ENCODE data around the gene APP. TPM values are rescaled to one million over a fixed set of nuclear protein-coding genes. Genes with fewer than 3 reads are reported as not detected.

Gene APP
- total RNA-seq, 2 experiments from 2014 or later: 0.55 TPM; not detected in 1

DNA sequence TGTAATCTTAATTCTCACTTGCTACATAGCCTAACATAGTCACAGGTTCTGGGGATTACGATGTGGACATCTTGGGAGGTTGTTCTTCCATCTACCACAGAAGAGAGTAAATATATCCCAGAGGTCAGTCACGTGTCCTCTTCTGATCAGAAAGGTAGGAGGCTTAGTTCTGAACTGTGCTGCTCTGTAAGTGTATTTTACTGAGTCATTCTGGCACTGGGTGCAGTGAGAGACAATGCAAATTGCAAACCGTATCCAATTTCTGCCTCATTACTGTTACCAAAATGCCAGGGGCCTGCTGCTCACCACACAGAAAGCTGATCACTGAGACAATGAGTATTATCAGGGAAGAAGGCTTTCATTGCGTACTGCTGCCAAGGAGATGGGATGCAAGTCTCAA lies 331.8 kb downstream of the APP start:
- H3K4me2 ChIP-seq (ENCODE audit: low read length): no peak overlapping the region
- H3K4me1 ChIP-seq (ENCODE audit: insufficient read depth, low read length, poor library complexity, severe bottlenecking): no peaks in the 10 kb centered on the region
- H3K9me2 ChIP-seq (ENCODE audit: insufficient read depth, low read length): no peaks in the 10 kb centered on the region
- no peak overlapping the region for H3K4me3 ChIP-seq (ENCODE audit: low read depth, low read length, poor library complexity, severe bottlenecking)
- intact Hi-C loops (cut with micrococcal nuclease; ENCODE audit: unreplicated experiment): no loop called here
- BruUV-seq (replicated peaks): no TSS peak
- no peaks in the 10 kb centered on the region for H3K9me3 ChIP-seq (ENCODE audit: low read length)
- H4K20me1 ChIP-seq (ENCODE audit: insufficient read depth, low read length): no peaks in the 10 kb centered on the region
- H3K79me2 ChIP-seq (ENCODE audit: insufficient read depth, low read depth, low read length): no peaks in the 10 kb centered on the region
- ChIA-PET POLR2A (no interaction called here), CTCF (ENCODE audit: unreplicated experiment) (no interaction called here)
- no peak overlapping the region for H2AFZ ChIP-seq (ENCODE audit: low read length)
- no peaks in the 10 kb centered on the region for H3K36me3 ChIP-seq (ENCODE audit: insufficient read depth, low read length)
- H3K27ac ChIP-seq (ENCODE audit: low read depth, low read length, poor library complexity, severe bottlenecking): no peak overlapping the region
- TF ChIP-seq, protein P1, sequence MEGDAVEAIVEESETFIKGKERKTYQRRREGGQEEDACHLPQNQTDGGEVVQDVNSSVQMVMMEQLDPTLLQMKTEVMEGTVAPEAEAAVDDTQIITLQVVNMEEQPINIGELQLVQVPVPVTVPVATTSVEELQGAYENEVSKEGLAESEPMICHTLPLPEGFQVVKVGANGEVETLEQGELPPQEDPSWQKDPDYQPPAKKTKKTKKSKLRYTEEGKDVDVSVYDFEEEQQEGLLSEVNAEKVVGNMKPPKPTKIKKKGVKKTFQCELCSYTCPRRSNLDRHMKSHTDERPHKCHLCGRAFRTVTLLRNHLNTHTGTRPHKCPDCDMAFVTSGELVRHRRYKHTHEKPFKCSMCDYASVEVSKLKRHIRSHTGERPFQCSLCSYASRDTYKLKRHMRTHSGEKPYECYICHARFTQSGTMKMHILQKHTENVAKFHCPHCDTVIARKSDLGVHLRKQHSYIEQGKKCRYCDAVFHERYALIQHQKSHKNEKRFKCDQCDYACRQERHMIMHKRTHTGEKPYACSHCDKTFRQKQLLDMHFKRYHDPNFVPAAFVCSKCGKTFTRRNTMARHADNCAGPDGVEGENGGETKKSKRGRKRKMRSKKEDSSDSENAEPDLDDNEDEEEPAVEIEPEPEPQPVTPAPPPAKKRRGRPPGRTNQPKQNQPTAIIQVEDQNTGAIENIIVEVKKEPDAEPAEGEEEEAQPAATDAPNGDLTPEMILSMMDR (conservative IDR thresholded peaks at IDR 0.05; ENCODE audit: low read length): no peak
- no peak for TF ChIP-seq EZH2phosphoT487 (IDR thresholded peaks at IDR 0.05; ENCODE audit: borderline replicate concordance, low read depth, low read length)
- DNase-seq (ENCODE audit: low spot score): no peak

DNA sequence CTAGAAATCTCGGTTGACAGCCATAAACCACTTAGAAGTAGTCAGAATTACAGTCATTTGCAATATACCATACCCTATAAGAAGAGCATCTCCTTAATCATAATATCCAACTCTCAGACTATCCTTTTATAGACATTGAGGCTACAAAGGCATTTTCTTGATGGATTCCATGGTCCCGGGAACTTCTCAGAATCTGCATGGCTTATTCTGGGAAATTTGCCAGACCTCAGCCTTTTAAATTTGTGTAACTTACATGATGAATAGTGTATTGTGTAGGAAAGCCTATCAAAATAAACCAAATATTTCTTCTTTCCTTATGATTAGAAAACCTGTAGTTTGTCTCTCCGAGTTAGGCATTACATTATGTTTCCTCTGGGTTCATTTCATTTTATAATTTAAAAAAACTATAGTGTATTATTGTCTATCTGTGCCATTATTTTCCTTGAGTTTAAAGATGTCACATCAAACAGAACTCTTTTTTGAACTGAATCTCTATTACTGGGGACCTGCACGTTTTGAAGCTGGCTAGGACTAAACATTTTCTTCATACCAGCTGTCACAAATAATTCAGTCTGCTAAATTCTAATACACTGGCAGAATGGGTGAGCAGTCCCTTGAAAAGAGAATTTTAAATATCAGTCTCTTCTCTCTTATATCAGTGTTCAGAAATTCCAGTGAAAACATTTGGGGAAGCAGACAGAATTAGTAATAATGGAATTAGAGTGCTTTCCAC lies 332.9 kb downstream of the APP start:
- no peak for TF ChIP-seq EZH2phosphoT487 (IDR thresholded peaks at IDR 0.05; ENCODE audit: borderline replicate concordance, low read depth, low read length)
- TF ChIP-seq, protein P1 (conservative IDR thresholded peaks at IDR 0.05; ENCODE audit: low read length): no peak
- H3K27ac ChIP-seq (ENCODE audit: low read depth, low read length, poor library complexity, severe bottlenecking): no peak overlapping the region
- no peak overlapping the region for H3K4me3 ChIP-seq (ENCODE audit: low read depth, low read length, poor library complexity, severe bottlenecking)
- no peaks in the 10 kb centered on the region for H3K36me3 ChIP-seq (ENCODE audit: insufficient read depth, low read length)
- ChIA-PET CTCF (ENCODE audit: unreplicated experiment) (no interaction called here), POLR2A (no interaction called here)
- no peak overlapping the region for H3K4me2 ChIP-seq (ENCODE audit: low read length)
- no TSS peak for BruUV-seq (replicated peaks)
- H3K79me2 ChIP-seq (ENCODE audit: insufficient read depth, low read depth, low read length): no peaks in the 10 kb centered on the region
- H4K20me1 ChIP-seq (ENCODE audit: insufficient read depth, low read length): no peaks in the 10 kb centered on the region
- no peaks in the 10 kb centered on the region for H3K9me2 ChIP-seq (ENCODE audit: insufficient read depth, low read length)
- no peak for DNase-seq (ENCODE audit: low spot score)
- no peak overlapping the region for H2AFZ ChIP-seq (ENCODE audit: low read length)
- no peaks in the 10 kb centered on the region for H3K9me3 ChIP-seq (ENCODE audit: low read length)
- no peaks in the 10 kb centered on the region for H3K4me1 ChIP-seq (ENCODE audit: insufficient read depth, low read length, poor library complexity, severe bottlenecking)
- intact Hi-C loops (cut with micrococcal nuclease; ENCODE audit: unreplicated experiment): no loop called here

DNA sequence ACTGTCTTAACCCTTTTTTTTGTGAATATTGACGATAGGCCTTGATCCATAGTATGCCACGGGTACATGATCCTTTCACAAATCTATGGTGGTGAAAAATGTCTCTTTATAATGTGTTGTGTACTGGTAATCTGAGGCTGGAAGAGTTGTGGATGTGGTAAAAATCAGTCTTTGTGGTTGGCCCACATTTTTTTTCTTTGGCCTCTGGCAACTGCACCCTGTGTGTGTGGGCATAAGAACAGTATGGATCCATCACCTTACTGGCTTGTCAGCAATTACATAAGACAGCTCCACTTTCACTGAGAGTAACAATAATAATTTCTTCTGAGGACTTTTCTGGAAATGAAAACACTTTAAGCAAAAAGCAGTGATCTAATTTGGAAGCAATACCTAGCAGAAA lies 334.2 kb downstream of the APP start:
- H3K4me3 ChIP-seq (ENCODE audit: low read depth, low read length, poor library complexity, severe bottlenecking): no peak overlapping the region
- no peak overlapping the region for H3K4me2 ChIP-seq (ENCODE audit: low read length)
- TF ChIP-seq EZH2phosphoT487 (IDR thresholded peaks at IDR 0.05; ENCODE audit: borderline replicate concordance, low read depth, low read length): no peak
- TF ChIP-seq, protein P1 (conservative IDR thresholded peaks at IDR 0.05; ENCODE audit: low read length): no peak
- ChIA-PET CTCF (ENCODE audit: unreplicated experiment) (no interaction called here), POLR2A (no interaction called here)
- no peaks in the 10 kb centered on the region for H4K20me1 ChIP-seq (ENCODE audit: insufficient read depth, low read length)
- H3K4me1 ChIP-seq (ENCODE audit: insufficient read depth, low read length, poor library complexity, severe bottlenecking): no peaks in the 10 kb centered on the region
- no peaks in the 10 kb centered on the region for H3K9me2 ChIP-seq (ENCODE audit: insufficient read depth, low read length)
- intact Hi-C loops (cut with micrococcal nuclease; ENCODE audit: unreplicated experiment): no loop called here
- H3K9me3 ChIP-seq (ENCODE audit: low read length): no peaks in the 10 kb centered on the region
- no peaks in the 10 kb centered on the region for H3K36me3 ChIP-seq (ENCODE audit: insufficient read depth, low read length)
- H2AFZ ChIP-seq (ENCODE audit: low read length): no peak overlapping the region
- BruUV-seq (replicated peaks): no TSS peak
- DNase-seq (ENCODE audit: low spot score): no peak
- H3K79me2 ChIP-seq (ENCODE audit: insufficient read depth, low read depth, low read length): no peaks in the 10 kb centered on the region
- no peak overlapping the region for H3K27ac ChIP-seq (ENCODE audit: low read depth, low read length, poor library complexity, severe bottlenecking)
